Left ventricle myocardium inferior (tissue), 1 donor: Measurements from ENCODE around the gene SLC22A5. TPM values are rescaled to one million over a fixed set of nuclear protein-coding genes. Genes with fewer than 3 reads are reported as not detected.

ENCODE experiments used
- DNase-seq: peaks from one replicate; pipeline ENCODE4 v3.0.0-alpha.2; 2020
- H3K27ac ChIP-seq: fragments of 200-600 bp; replicated peaks from 2 replicates; pipeline ENCODE4 v1.8.0; 2021
- H3K27me3 ChIP-seq: fragments of 200-600 bp; 2 replicates; pipeline ENCODE4 v1.8.0; 2021; ENCODE audit warnings: low read depth
- H3K36me3 ChIP-seq: fragments of 200-600 bp; 2 replicates; pipeline ENCODE4 v1.8.0; 2021
- H3K4me1 ChIP-seq: fragments of 200-600 bp; 2 replicates; pipeline ENCODE4 v1.8.0; 2021
- H3K4me3 ChIP-seq: fragments of 200-600 bp; 2 replicates; pipeline ENCODE4 v1.8.0; 2021; ENCODE audit warnings: mild to moderate bottlenecking, moderate library complexity
- H3K9me3 ChIP-seq: fragments of 200-600 bp; replicated peaks from 2 replicates; pipeline ENCODE4 v1.8.0; 2021
- CTCF ChIP-seq: fragments of 200-600 bp; IDR thresholded peaks from 2 replicates; pipeline ENCODE4 v1.8.0; 2021; ENCODE audit warnings: antibody characterized with exemption, mild to moderate bottlenecking, borderline replicate concordance
- intact Hi-C: fragments of 100-400 bp; cut with micrococcal nuclease; formaldehyde crosslinking; loops from one replicate; pipeline ENCODE4 v1.11.0; 2022
- total RNA-seq: library from RNA; stranded (reverse); fragmentation: NEBNext Ultra II Directional; extraction: Animal tissue kit (Norgen Biotek cat#: 25700); gene quantifications from one replicate; pipeline ENCODE4 v1.2.1, GENCODE V29; 2021
- donor health status: DM: no; HTN: yes; CAD: no; lungs with severe emphysema.

The SLC22A5 gene
- total RNA-seq, 1 donor from 2014 or later, result 20.8 TPM

GRCh38 chr5:132405646-132406045, 36.1 kb downstream of the SLC22A5 start:
- TF ChIP-seq CTCF, result no peak
- H3K27ac ChIP-seq, result no peak overlapping the region
- peaks cover 35% of the 10 kb centered on the region for H3K4me1 ChIP-seq
- intact Hi-C loops, result no loop called here
- no peaks in the 10 kb centered on the region for H3K27me3 ChIP-seq
- H3K9me3 ChIP-seq, result no peaks in the 10 kb centered on the region
- H3K36me3 ChIP-seq, result no peaks in the 10 kb centered on the region
- H3K4me3 ChIP-seq, result no peak overlapping the region
- no peak for DNase-seq

- Histone ChIP-seq H3K36me3 (no peaks in the 10 kb centered on the region), H3K27me3 (no peaks in the 10 kb centered on the region), H3K4me3 (no peak overlapping the region), H3K4me1 (peaks cover 41% of the 10 kb centered on the region), H3K27ac (no peak overlapping the region), H3K9me3 (no peaks in the 10 kb centered on the region)
- no peak for DNase-seq
- TF ChIP-seq CTCF, result no peak
- intact Hi-C loops, result no loop called here
Measured at GRCh38 chr5:132406144-132406783, 36.8 kb downstream of the SLC22A5 start.

- H3K4me3 ChIP-seq, result no peak overlapping the region
- intact Hi-C loops, result no loop called here
- H3K9me3 ChIP-seq, result no peaks in the 10 kb centered on the region
- TF ChIP-seq CTCF, result no peak
- H3K27ac ChIP-seq, result peak overlapping the region; percentile 99
- no peaks in the 10 kb centered on the region for H3K27me3 ChIP-seq
- peaks cover 58% of the 10 kb centered on the region for H3K4me1 ChIP-seq
- no peak for DNase-seq
- no peaks in the 10 kb centered on the region for H3K36me3 ChIP-seq
Measured at GRCh38 chr5:132407970-132408369, 38.5 kb downstream of the SLC22A5 start.

- H3K4me1 ChIP-seq, result peaks cover 63% of the 10 kb centered on the region
- H3K27me3 ChIP-seq, result no peaks in the 10 kb centered on the region
- no peak for DNase-seq
- H3K4me3 ChIP-seq, result no peak overlapping the region
- intact Hi-C loops, result no loop called here
- H3K27ac ChIP-seq, result peak overlapping the region; percentile 99
- no peaks in the 10 kb centered on the region for H3K9me3 ChIP-seq
- no peak for TF ChIP-seq CTCF
- H3K36me3 ChIP-seq, result no peaks in the 10 kb centered on the region
Measured at GRCh38 chr5:132408456-132408855, 38.9 kb downstream of the SLC22A5 start.

- no peaks in the 10 kb centered on the region for H3K36me3 ChIP-seq
- no peaks in the 10 kb centered on the region for H3K9me3 ChIP-seq
- H3K4me1 ChIP-seq, result peaks cover 68% of the 10 kb centered on the region
- no peak for DNase-seq
- H3K27me3 ChIP-seq, result no peaks in the 10 kb centered on the region
- no peak for TF ChIP-seq CTCF
- peak overlapping the region; percentile 99 for H3K27ac ChIP-seq
- intact Hi-C loops, result no loop called here
- H3K4me3 ChIP-seq, result no peak overlapping the region
Measured at GRCh38 chr5:132408965-132409364, 39.5 kb downstream of the SLC22A5 start.
